HCT116 (cell line): ENCODE data around the gene GZF1. TPM values are rescaled to one million over a fixed set of nuclear protein-coding genes. Genes with fewer than 3 reads are reported as not detected.

Source experiments
- ATAC-seq: fragments of 200-7000 bp; cut with Tn5 transposase; 2 replicates; pipeline ENCODE4 v1.9.1; 2020; ENCODE audit warnings: mild to moderate bottlenecking, moderate library complexity
- BruUV-seq: library from RNA; stranded (reverse); fragments of 400-500 nt; replicated peaks from 2 replicates; lab custom pipeline; 2021; lab: Mats Ljungman, UMichigan
- CTCF ChIA-PET: fragments of 300-600 bp; sonication (Branson Sonifier 250); formaldehyde crosslinking; loops from one replicate; lab custom pipeline; 2021; ENCODE audit warnings: antibody characterized with exemption; lab: Charles Lee
- POLR2A ChIA-PET: fragments of 300-600, 350-600 bp; sonication (Branson Sonifier 250); formaldehyde crosslinking; loops from one replicate; lab custom pipeline; 2021; ENCODE audit warnings: antibody characterized with exemption; lab: Charles Lee
- RAD21 ChIA-PET, 2 experiments: fragments of 300-600 bp; sonication (Branson Sonifier 250); formaldehyde crosslinking; loops; one replicate each; lab custom pipeline; 2023; ENCODE audit warnings: low total read pairs in 2 of 2; ENCODE audit not compliant: uncharacterized antibody in 2 of 2, unreplicated experiment in 2 of 2, low non-redundant PET in 1 of 2; lab: Charles Lee
- DNase-seq: peaks from one replicate; pipeline ENCODE4 v3.0.0-alpha.2; 2010; ENCODE audit warnings: low read depth, low spot score
- H2AFZ ChIP-seq: fragments of 200-600 bp; shearing (Covaris generic), sonication (generic); 2 replicates; pipeline ENCODE4 v1.6.1; 2017; ENCODE audit warnings: low read depth, mixed run types, mixed read lengths, antibody characterized with exemption, low read length; ENCODE audit not compliant: poor library complexity, severe bottlenecking
- H3K27ac ChIP-seq: 2 replicates; pipeline ENCODE4 v1.5.1; 2012; ENCODE audit warnings: low read depth, low read length
- H3K27me3 ChIP-seq: fragments of 200-600 bp; sonication (generic); 2 replicates; pipeline ENCODE4 v1.6.1; 2016; ENCODE audit warnings: mixed run types, low read length, mixed read lengths; ENCODE audit not compliant: insufficient read depth
- H3K36me3 ChIP-seq, 2 experiments: fragments of 200-500 bp in 1 of 2; fragments of 200-600 bp in 1 of 2; sonication (Bioruptor generic) in 1 of 2; sonication (generic) in 1 of 2; 2 replicates each; pipeline versions ENCODE4 v1.5.1 to v1.6.1; 2014 to 2016; ENCODE audit warnings: low read length in 2 of 2, inconsistent platforms in 1 of 2, mixed read lengths in 1 of 2, mixed run types in 1 of 2; ENCODE audit not compliant: insufficient read depth in 2 of 2, control insufficient read depth in 1 of 2
- H3K4me1 ChIP-seq, 2 experiments: fragments of 200-600 bp in 1 of 2; sonication (generic) in 1 of 2; 2 replicates each; pipeline versions ENCODE4 v1.5.1 to v1.6.1; 2012 to 2017; ENCODE audit warnings: low read length in 2 of 2, inconsistent platforms in 1 of 2, mild to moderate bottlenecking in 1 of 2, mixed read lengths in 1 of 2, mixed run types in 1 of 2, moderate library complexity in 1 of 2; ENCODE audit not compliant: insufficient read depth in 2 of 2, control insufficient read depth in 1 of 2
- H3K4me2 ChIP-seq: fragments of 200-600 bp; sonication (generic); 2 replicates; pipeline ENCODE4 v1.6.1; 2017; ENCODE audit warnings: mixed run types, low read length, mixed read lengths
- H3K4me3 ChIP-seq, 2 experiments: fragments of 200-600 bp in 1 of 2; sonication (generic) in 1 of 2; replicated peaks in 1 of 2; 2 replicates each; pipeline ENCODE4 v1.5.1; 2011 to 2016; ENCODE audit warnings: low read length in 2 of 2, control low read depth in 1 of 2, low read depth in 1 of 2, mild to moderate bottlenecking in 1 of 2, mixed read lengths in 1 of 2, mixed run types in 1 of 2
- H3K79me2 ChIP-seq: fragments of 200-600 bp; sonication (generic); 2 replicates; pipeline ENCODE4 v1.6.1; 2017; ENCODE audit warnings: mild to moderate bottlenecking, mixed run types, low read length, moderate library complexity, mixed read lengths; ENCODE audit not compliant: insufficient read depth
- H3K9ac ChIP-seq: fragments of 200-600 bp; sonication (generic); 2 replicates; pipeline ENCODE4 v1.6.1; 2016; ENCODE audit warnings: low read length, mixed read lengths
- H3K9me2 ChIP-seq: fragments of 200-600 bp; sonication (generic), shearing (Covaris generic); 2 replicates; pipeline ENCODE4 v1.6.1; 2017; ENCODE audit warnings: mixed run types, mild to moderate bottlenecking, moderate library complexity; ENCODE audit not compliant: insufficient read depth
- H3K9me3 ChIP-seq, 2 experiments: fragments of 200-500 bp in 1 of 2; fragments of 200-600 bp in 1 of 2; sonication (Bioruptor generic) in 1 of 2; sonication (generic) in 1 of 2; 2 replicates each; pipeline ENCODE4 v1.6.1; 2014 to 2017; ENCODE audit warnings: low read length in 2 of 2, mixed read lengths in 2 of 2, inconsistent platforms in 1 of 2, low read depth in 1 of 2, mild to moderate bottlenecking in 1 of 2, mixed run types in 1 of 2, moderate library complexity in 1 of 2; ENCODE audit not compliant: control insufficient read depth in 1 of 2, insufficient read depth in 1 of 2
- H4K20me1 ChIP-seq: fragments of 200-600 bp; sonication (generic), shearing (Covaris generic); 2 replicates; pipeline ENCODE4 v1.6.1; 2017; ENCODE audit warnings: mixed run types, mild to moderate bottlenecking, moderate library complexity; ENCODE audit not compliant: insufficient read depth
- ELF1 ChIP-seq: IDR thresholded peaks from 2 replicates; pipeline ENCODE4 v1.6.1; 2012; ENCODE audit warnings: low read depth, borderline replicate concordance
- EZH2phosphoT487 ChIP-seq: fragments of 200-600 bp; IDR thresholded peaks from 2 replicates; pipeline ENCODE4 v1.6.1; 2018; ENCODE audit warnings: antibody characterized with exemption, borderline replicate concordance
- FOSL1 ChIP-seq: IDR thresholded peaks from 2 replicates; pipeline ENCODE4 v1.6.1; 2012; ENCODE audit warnings: low read depth
- POLR2A ChIP-seq: IDR thresholded peaks from 2 replicates; pipeline ENCODE4 v1.7.0; 2011; ENCODE audit warnings: borderline replicate concordance; ENCODE audit not compliant: insufficient read depth, insufficient read length; ENCODE audit errors: extremely low read depth
- RAD21 ChIP-seq: IDR thresholded peaks from 2 replicates; pipeline ENCODE4 v1.6.1; 2012; ENCODE audit warnings: low read depth, mild to moderate bottlenecking
- SIN3A ChIP-seq: IDR thresholded peaks from 2 replicates; pipeline ENCODE4 v1.6.1; 2012; ENCODE audit warnings: low read depth
- SP1 ChIP-seq: IDR thresholded peaks from 2 replicates; pipeline ENCODE4 v1.6.1; 2012; ENCODE audit warnings: low read depth
- SRF ChIP-seq: IDR thresholded peaks from 2 replicates; pipeline ENCODE4 v1.6.1; 2012; ENCODE audit warnings: low read depth
- TCF7L2 ChIP-seq: IDR thresholded peaks from 2 replicates; pipeline ENCODE4 v1.7.0; 2011; ENCODE audit warnings: borderline replicate concordance, inconsistent platforms; ENCODE audit not compliant: insufficient read depth, insufficient read length; ENCODE audit errors: extremely low read depth
- YY1 ChIP-seq: IDR thresholded peaks from 2 replicates; pipeline ENCODE4 v1.6.1; 2011; ENCODE audit warnings: low read length, low read depth, moderate library complexity, mild to moderate bottlenecking; ENCODE audit not compliant: insufficient replicate concordance; ENCODE audit errors: extremely low read depth
- ZFX ChIP-seq: fragments of 450-650 bp; IDR thresholded peaks from 2 replicates; pipeline ENCODE4 v1.6.1; 2017
- ZNF274 ChIP-seq: fragments of 200-500 bp; sonication (Bioruptor generic); IDR thresholded peaks from 2 replicates; pipeline ENCODE4 v1.6.1; 2014; ENCODE audit warnings: mild to moderate bottlenecking, low read depth, low read length, inconsistent platforms
- intact Hi-C: fragments of 100-400 bp; cut with micrococcal nuclease; formaldehyde crosslinking; loops from 2 replicates; pipeline ENCODE4 v1.10.0; 2022
- total RNA-seq: library from RNA; stranded (reverse); gene quantifications from one replicate; pipeline ENCODE4 v1.2.1, GENCODE V29; 2021; ENCODE audit not compliant: unreplicated experiment
- TF ChIP-seq, protein P1 (sequence below), 3 experiments: fragments of 200-600 bp in 1 of 3; sonication (generic) in 1 of 3; IDR thresholded peaks in 2 of 3; conservative IDR thresholded peaks in 1 of 3; 2 replicates each; pipeline ENCODE4 v1.5.1; 2012 to 2017; ENCODE audit warnings: low read depth in 2 of 3, low read length in 2 of 3, antibody characterized with exemption in 1 of 3, borderline replicate concordance in 1 of 3, control low read depth in 1 of 3, mild to moderate bottlenecking in 1 of 3, mixed read lengths in 1 of 3, mixed run types in 1 of 3, moderate library complexity in 1 of 3; ENCODE audit not compliant: insufficient read depth in 1 of 3
- TF ChIP-seq, protein P2 (sequence below): IDR thresholded peaks from 2 replicates; pipeline ENCODE4 v1.6.1; 2012
- TF ChIP-seq, protein P3 (sequence below): IDR thresholded peaks from 2 replicates; pipeline ENCODE4 v1.6.1; 2011; ENCODE audit warnings: mild to moderate bottlenecking, low read length, moderate library complexity; ENCODE audit not compliant: insufficient replicate concordance; ENCODE audit errors: extremely low read depth
- TF ChIP-seq, protein P4 (sequence below): IDR thresholded peaks from 2 replicates; pipeline ENCODE4 v1.6.1; 2012; ENCODE audit warnings: low read depth
- TF ChIP-seq, protein P5 (sequence below): IDR thresholded peaks from 2 replicates; pipeline ENCODE4 v1.6.1; 2012

Gene GZF1
- total RNA-seq, 1 experiment from 2014 or later: 10.4 TPM

DNA sequence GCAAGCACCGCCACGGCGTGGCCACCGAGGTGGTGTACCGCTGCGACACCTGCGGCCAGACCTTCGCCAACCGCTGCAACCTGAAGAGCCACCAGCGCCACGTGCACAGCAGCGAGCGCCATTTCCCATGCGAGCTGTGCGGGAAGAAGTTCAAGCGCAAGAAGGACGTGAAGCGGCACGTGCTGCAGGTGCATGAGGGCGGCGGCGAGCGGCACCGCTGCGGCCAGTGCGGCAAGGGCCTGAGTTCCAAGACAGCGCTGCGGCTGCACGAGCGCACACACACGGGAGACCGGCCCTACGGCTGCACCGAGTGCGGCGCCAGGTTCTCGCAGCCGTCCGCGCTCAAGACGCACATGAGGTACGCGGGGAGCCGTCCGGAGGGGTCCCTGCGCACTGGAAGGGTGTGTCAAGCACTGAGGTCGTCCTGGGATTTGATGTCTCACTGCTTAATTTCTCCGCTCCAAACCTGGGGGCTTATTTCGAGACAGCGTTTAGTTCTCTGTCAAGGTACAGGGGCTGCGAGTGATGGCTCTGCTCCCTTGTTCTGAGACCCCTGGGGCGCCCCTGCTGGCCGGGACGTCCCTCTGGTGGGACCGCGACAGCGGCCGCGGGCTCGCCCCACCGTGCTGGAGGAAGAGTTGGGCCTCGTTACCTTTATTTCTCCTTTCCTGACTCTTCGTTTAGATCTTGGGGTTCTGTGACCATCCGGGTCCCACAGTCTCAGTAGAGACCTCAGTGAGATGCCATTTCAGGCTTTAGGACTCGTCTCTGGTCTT is 3.6 kb downstream of the GZF1 start:
- H2AFZ ChIP-seq: no peak overlapping the region
- intact Hi-C loops: loop anchor here (10.0 kb wide), 1 partner anchor 49 kb away; no protein-coding TSS in a partner anchor
- POLR2A ChIA-PET: no interaction called here
- CTCF ChIA-PET: no interaction called here
- no peak overlapping the region for H3K27ac ChIP-seq
- H3K4me2 ChIP-seq: no peak overlapping the region
- H3K79me2 ChIP-seq: peaks cover 63% of the 10 kb centered on the region
- no peaks in the 10 kb centered on the region; the same call in 1 of the 2 replicates for H4K20me1 ChIP-seq
- H3K4me3 ChIP-seq: no peak overlapping the region
- no peaks in the 10 kb centered on the region for H3K9me2 ChIP-seq
- no peaks in the 10 kb centered on the region for H3K9me3 ChIP-seq
- no peak overlapping the region for H3K9ac ChIP-seq
- peaks cover 11 to 23% of the 10 kb centered on the region in 2 experiments for H3K4me1 ChIP-seq
- BruUV-seq: no TSS peak
- TF ChIP-seq SRF: no peak
- TF ChIP-seq SP1: no peak
- TF ChIP-seq, protein P1, sequence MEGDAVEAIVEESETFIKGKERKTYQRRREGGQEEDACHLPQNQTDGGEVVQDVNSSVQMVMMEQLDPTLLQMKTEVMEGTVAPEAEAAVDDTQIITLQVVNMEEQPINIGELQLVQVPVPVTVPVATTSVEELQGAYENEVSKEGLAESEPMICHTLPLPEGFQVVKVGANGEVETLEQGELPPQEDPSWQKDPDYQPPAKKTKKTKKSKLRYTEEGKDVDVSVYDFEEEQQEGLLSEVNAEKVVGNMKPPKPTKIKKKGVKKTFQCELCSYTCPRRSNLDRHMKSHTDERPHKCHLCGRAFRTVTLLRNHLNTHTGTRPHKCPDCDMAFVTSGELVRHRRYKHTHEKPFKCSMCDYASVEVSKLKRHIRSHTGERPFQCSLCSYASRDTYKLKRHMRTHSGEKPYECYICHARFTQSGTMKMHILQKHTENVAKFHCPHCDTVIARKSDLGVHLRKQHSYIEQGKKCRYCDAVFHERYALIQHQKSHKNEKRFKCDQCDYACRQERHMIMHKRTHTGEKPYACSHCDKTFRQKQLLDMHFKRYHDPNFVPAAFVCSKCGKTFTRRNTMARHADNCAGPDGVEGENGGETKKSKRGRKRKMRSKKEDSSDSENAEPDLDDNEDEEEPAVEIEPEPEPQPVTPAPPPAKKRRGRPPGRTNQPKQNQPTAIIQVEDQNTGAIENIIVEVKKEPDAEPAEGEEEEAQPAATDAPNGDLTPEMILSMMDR (IDR thresholded peaks at IDR 0.05 in 2 of 3, conservative IDR thresholded peaks at IDR 0.05 in 1 of 3; ENCODE audit: borderline replicate concordance in 1 of 3, insufficient read depth in 1 of 3, low read depth in 2 of 3, low read length in 2 of 3): no peak
- no peak for TF ChIP-seq RAD21
- TF ChIP-seq, protein P2, sequence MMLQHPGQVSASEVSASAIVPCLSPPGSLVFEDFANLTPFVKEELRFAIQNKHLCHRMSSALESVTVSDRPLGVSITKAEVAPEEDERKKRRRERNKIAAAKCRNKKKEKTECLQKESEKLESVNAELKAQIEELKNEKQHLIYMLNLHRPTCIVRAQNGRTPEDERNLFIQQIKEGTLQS: no peak
- TF ChIP-seq TCF7L2: no peak
- TF ChIP-seq, protein P3, sequence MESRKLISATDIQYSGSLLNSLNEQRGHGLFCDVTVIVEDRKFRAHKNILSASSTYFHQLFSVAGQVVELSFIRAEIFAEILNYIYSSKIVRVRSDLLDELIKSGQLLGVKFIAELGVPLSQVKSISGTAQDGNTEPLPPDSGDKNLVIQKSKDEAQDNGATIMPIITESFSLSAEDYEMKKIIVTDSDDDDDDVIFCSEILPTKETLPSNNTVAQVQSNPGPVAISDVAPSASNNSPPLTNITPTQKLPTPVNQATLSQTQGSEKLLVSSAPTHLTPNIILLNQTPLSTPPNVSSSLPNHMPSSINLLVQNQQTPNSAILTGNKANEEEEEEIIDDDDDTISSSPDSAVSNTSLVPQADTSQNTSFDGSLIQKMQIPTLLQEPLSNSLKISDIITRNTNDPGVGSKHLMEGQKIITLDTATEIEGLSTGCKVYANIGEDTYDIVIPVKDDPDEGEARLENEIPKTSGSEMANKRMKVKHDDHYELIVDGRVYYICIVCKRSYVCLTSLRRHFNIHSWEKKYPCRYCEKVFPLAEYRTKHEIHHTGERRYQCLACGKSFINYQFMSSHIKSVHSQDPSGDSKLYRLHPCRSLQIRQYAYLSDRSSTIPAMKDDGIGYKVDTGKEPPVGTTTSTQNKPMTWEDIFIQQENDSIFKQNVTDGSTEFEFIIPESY: no peak
- no peak for TF ChIP-seq POLR2A
- TF ChIP-seq, protein P4, sequence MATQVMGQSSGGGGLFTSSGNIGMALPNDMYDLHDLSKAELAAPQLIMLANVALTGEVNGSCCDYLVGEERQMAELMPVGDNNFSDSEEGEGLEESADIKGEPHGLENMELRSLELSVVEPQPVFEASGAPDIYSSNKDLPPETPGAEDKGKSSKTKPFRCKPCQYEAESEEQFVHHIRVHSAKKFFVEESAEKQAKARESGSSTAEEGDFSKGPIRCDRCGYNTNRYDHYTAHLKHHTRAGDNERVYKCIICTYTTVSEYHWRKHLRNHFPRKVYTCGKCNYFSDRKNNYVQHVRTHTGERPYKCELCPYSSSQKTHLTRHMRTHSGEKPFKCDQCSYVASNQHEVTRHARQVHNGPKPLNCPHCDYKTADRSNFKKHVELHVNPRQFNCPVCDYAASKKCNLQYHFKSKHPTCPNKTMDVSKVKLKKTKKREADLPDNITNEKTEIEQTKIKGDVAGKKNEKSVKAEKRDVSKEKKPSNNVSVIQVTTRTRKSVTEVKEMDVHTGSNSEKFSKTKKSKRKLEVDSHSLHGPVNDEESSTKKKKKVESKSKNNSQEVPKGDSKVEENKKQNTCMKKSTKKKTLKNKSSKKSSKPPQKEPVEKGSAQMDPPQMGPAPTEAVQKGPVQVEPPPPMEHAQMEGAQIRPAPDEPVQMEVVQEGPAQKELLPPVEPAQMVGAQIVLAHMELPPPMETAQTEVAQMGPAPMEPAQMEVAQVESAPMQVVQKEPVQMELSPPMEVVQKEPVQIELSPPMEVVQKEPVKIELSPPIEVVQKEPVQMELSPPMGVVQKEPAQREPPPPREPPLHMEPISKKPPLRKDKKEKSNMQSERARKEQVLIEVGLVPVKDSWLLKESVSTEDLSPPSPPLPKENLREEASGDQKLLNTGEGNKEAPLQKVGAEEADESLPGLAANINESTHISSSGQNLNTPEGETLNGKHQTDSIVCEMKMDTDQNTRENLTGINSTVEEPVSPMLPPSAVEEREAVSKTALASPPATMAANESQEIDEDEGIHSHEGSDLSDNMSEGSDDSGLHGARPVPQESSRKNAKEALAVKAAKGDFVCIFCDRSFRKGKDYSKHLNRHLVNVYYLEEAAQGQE: no peak
- no peak for TF ChIP-seq YY1
- TF ChIP-seq ZNF274: no peak
- TF ChIP-seq SIN3A: no peak
- no peak for TF ChIP-seq EZH2phosphoT487
- TF ChIP-seq ZFX: no peak
- TF ChIP-seq ELF1: no peak
- no peak for TF ChIP-seq FOSL1
- TF ChIP-seq, protein P5, sequence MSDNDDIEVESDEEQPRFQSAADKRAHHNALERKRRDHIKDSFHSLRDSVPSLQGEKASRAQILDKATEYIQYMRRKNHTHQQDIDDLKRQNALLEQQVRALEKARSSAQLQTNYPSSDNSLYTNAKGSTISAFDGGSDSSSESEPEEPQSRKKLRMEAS: no peak
- TF ChIP-seq, all 23 proteins: peak for 0
- ATAC-seq (no peak), DNase-seq (no peak)
- Histone ChIP-seq H3K36me3 (peaks cover 22 to 23% of the 10 kb centered on the region in 2 experiments; a peak in 2 of 4 replicates), H3K27me3 (no peaks in the 10 kb centered on the region)
- RAD21 ChIA-PET: no interaction called here
